ENCODE results near the gene ZBTB46.

ZBTB46 gene

DNA sequence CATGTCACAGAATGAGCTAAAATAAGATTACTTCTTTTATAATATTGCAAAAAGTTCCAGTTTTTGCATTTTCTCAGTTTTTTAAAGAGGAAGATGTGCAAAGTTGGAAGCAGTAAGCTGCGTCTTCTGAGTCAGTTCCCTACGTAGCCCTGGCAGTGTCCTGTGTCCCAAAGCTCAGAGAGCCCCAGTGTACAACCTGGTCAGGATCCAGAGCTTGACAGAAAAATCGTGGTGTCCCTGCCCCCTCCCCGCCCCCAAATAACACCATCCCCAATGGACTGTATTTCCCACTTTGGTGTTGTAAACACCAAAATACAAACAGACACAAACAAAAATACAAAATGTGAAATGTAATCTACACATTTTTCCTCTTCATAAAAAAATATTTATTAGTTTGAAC, 86.9 kb downstream of the ZBTB46 start:
- DNase-seq: no peak

DNA sequence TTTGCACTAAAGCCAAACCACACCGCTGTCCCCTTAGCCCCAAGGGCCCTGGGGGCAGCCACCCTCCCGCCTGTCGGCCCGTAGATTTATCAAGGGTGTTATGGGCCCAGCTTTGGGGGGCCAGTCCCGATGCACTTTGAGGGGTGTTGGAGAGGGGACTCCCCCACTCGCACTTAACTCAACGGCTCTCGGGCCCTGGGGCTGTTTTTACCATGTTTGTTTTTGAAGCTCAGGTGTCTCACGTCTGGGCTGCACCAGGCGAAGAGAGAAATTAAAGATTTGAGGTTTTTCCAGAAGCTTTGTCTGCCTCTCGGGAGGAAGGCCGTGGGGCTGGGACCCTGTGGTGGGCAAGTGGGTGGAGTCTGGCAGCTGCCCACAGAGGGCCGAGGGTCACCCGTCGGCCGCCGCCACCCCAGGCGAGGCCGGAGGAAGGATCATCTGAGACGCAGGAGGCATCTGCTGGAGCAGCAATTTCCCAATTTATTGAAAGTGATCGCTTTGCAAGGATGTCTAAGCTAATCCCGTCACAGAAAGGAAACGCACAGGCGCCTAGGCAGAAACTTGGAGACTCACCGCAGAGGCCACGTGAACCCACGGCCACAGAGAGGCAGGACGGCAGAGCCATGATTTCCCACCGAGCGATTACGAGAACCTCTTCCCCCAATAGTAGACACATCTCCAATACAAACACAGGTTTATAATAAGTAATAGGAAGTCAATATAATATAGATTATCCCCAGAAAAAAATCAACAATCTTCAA, 87.7 kb downstream of the ZBTB46 start:
- DNase-seq: no peak

DNA sequence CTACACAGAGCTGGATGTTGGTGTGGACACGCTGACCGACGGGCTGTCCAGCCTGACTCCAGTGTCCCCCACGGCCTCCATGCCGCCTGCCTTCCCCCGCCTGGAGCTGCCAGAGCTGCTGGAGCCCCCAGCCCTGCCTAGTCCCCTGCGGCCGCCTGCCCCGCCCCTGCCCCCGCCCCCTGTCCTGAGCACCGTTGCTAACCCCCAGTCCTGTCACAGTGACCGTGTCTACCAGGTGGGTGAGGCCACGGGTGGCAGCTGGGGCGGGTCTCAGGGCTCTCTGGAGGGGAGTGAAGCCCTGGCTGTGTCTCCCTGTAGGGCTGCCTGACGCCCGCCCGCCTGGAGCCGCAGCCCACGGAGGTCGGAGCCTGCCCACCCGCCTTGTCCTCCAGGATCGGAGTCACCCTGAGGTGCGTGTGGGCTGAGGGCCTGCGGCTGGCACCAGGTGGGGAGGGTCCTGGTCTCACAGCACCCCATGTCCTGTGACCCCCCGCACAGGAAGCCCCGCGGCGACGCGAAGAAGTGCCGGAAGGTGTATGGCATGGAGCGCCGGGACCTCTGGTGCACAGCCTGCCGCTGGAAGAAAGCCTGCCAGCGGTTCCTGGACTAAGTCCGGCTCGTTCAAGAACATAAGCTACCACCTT, 88.6 kb downstream of the ZBTB46 start:
- DNase-seq: no peak

DNA sequence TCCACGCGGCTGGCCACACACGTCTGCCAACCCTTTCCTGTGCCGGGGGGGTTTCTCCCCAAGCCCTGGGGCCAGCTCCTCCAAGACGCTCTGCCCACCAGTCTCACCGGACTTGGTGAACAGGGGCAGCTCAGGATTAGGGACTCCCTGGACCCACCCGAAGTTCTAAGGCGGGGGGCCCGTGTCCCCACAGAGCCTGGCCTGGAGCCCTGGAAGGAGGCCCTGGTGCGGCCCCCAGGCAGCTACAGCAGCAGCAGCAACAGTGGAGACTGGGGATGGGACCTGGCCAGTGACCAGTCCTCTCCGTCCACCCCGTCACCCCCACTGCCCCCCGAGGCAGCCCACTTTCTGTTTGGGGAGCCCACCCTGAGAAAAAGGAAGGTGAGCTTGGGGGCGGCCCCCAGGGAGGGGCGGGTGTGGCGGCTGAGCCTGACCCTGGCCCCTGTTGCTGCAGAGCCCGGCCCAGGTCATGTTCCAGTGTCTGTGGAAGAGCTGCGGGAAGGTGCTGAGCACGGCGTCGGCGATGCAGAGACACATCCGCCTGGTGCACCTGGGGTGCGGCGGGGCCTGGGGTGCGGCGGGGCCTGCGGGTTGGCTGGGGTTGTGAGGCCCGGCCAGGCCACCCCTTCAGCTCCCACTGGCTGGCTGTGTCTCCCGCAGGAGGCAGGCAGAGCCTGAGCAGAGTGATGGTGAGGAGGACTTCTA, 89.2 kb downstream of the ZBTB46 start:
- no peak for DNase-seq

DNA sequence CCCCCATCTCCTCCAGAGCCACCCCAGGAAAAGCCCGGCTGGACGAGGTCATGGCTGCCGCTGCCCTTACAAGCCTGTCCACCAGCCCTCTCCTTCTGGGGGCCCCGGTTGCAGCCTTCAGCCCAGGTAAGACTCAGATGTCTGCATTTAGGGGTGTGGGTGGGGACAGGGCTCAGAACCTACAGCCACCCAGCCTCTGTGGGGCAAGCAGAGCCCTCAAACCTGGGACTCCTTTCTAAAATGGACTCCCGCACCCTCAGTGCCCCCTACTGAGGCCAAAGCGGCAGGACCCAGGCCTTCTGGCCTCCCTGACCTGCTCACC, 89.7 kb downstream of the ZBTB46 start:
- DNase-seq: no peak

DNA sequence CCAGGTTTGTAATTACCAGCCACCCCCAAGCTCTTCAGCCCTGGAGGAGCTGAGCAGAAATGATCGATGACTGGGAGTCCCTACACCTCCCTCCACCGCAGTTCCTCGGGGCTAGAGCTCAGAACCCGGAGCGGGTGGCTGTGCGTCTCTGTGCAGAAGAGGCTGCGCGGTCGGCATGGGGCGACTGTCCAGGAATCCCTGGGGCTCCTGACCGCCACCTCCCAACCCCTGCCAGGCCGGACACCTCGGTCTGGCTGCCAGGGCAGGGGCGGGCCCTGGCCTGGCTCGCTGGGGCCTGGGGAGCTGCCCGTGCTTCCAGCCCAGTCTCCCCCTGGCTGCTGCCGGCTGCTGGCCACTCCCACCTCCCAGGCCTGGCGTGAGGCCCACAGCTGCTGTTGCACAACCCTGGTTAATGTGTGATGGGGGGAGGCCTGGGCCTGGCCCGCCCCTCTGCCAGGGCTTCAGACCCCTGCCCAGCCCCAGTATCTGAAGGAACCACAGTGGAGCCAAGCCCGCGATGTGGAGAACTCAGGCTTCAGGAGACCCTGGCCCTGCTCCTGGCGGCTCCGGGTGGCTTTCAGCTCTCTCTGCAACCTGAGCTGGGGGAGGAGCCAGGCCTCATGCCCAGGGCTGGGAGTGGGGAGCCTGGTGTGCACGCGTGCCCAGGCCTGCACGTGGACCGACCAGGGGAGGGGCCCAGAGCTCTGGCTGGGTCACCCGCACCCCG, 90.3 kb downstream of the ZBTB46 start:
- DNase-seq: peak; percentile 83

DNA sequence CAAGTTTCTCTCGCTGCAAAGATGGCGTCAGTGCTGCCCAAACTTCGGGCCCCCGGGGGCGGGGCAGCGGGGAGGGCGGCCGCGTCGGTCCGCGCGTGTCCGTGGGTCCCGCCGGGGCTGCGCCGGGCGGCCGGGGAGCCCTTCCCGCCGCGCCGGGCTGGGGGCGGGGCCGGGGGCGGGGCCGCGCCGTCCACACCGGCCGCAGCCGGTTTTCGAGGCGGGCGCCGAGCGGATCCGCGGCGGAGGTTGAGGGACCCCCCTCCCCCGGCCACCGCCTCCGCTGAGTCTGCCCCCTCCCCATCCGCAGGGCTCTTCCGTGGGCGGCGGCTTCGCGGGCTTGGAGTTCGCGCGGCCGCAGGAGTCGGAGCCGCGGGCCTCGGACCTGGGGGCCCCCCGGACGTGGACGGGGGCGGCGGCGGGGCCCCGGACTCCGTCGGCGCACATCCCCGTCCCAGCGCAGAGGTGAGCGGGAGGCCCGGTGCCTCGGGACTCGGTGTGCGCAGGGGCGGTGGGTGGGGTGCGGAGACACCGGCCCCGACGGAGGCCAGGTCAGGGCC, 90.9 kb downstream of the ZBTB46 start:
- peak; percentile 23 for DNase-seq

DNA sequence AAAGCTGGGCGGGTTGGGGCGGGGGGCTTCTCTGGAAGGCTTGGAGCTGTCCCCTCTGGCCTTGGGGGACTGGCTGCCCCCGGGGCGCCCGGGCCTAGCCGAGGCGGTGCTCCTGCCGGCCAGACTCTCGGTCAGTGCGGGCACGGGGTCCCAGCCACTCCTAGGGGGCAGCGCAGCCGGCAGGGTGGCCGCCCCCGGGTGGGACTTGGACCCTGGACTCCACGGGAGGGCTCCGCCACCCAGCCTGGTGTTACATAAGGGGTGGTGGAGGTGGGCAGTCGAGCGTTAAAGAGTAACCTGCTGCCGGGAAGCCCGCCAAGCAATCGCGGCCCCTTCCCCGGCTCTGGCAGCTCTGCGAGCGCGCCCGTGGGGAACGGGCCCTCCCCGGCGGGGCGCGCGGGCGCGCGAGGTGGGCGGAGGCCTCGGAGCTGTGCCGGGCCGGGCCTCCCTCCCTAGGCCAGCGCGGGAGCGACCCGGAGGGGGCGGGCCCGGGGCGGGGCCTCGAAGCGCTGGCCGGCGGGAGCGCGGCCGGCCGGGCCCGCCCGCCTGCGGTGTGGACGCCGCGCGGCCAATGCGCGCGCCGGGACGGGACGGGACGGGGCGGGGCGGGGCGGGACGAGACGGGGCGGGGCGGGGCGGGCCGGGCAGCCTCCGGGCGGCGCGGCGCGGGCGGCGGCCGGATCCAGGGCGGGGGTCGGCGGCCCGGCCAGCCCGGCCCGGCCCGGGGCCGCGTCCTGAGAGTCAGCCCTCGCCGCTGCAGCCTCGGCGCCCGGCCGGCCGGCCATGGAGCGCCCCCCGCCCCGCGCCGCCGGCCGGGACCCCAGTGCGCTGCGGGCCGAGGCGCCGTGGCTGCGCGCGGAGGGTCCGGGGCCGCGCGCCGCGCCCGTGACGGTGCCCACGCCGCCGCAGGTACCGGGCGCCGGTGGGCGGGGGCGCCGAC, 91.7 kb downstream of the ZBTB46 start, which contains the start of gene SLC2A4RG:
Gene SLC2A4RG, plus strand, starts transcription at position 647 of the 940 bp plus-strand sequence. Its CDS starts 137 bp downstream, at position 784.
- DNase-seq: peak; percentile 81

DNA sequence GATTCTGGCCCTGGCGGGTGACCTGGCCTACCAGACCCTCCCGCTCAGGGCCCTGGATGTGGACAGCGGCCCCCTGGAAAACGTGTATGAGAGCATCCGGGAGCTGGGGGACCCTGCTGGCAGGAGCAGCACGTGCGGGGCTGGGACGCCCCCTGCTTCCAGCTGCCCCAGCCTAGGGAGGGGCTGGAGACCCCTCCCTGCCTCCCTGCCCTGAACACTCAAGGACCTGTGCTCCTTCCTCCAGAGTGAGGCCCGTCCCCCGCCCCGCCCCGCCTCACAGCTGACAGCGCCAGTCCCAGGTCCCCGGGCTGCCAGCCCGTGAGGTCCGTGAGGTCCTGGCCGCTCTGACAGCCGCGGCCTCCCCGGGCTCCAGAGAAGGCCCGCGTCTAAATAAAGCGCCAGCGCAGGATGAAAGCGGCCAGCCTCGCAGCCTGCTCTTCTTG, 92.4 kb downstream of the ZBTB46 start:
- peak; percentile 50 for DNase-seq

DNA sequence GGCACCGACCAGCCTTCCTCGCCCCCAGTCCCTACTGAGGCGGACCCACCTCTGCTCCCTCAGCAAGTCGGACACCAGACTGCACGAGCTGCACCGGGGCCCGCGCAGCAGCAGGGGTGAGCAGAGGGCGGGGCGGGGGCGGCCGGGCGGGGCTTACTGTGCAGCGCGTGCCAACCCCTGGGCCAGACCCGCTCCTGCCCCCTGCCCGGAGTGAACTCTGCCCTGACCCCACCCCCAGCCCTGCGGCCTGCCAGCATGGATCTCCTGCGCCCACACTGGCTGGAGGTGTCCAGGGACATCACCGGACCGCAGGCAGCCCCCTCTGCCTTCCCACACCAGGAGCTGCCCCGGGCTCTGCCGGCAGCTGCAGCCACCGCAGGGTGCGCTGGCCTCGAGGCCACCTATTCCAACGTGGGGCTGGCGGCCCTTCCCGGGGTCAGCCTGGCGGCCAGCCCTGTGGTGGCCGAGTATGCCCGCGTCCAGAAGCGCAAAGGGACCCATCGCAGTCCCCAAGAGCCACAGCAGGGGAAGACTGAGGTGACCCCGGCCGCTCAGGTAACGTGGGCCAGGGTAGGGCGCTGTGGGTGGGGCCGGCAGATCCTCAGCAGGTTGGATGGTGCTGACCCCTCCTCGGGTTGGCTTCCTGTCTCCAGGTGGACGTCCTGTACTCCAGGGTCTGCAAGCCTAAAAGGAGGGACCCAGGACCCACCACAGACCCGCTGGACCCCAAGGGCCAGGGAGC, 92.9 kb downstream of the ZBTB46 start:
- peak; percentile 40 for DNase-seq

DNA sequence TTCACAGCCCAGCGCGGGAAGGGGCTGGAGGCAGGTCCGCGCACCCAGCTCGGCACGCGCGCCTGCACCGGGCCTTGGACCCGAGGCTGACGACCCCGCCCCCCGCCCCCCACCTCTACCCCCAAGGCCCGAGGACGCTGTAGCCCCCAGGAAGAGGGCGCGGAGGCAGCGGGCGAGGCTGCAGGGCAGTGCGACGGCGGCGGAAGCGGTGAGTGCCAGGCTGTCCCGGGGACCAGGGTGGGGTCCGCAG, 93.4 kb downstream of the ZBTB46 start:
- DNase-seq: no peak

DNA sequence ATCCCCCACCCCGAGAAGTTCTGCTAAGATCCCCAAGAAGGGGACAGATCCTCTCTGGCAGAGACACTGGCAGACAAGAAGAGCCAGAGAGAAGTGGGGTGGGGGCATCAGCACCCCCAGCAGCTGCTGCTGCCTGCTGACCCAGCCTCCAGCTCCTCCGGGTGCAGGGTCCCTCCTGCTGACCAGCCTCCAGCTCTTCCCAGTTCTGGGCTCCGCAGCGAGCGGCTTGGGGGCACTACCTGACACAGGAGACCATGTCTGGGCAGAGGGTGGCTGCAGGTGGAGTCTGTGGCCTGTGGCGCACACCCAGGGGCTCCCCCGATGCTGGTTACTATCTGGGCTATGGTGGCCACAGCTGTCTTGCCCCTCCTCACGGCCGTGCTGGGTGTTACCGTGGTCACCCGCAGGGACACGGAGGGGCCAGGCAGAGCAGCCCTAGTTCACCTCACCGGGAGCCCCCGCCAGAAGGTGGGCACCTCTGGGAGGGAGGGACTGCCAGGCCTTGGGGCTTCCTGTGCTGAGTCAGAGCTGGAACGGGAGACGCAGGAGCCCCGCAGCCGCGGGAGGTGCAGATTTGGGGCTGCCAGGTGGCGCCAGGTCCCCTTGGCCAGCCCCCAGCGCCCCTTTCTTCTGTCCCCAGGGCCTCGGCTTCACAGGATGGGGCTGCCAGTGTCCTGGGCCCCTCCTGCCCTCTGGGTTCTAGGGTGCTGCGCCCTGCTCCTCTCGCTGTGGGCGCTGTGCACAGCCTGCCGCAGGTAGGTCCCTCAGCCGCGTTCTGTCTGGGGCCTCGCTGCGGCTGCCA, 94.0 kb downstream of the ZBTB46 start:
- DNase-seq: peak; percentile 70

DNA sequence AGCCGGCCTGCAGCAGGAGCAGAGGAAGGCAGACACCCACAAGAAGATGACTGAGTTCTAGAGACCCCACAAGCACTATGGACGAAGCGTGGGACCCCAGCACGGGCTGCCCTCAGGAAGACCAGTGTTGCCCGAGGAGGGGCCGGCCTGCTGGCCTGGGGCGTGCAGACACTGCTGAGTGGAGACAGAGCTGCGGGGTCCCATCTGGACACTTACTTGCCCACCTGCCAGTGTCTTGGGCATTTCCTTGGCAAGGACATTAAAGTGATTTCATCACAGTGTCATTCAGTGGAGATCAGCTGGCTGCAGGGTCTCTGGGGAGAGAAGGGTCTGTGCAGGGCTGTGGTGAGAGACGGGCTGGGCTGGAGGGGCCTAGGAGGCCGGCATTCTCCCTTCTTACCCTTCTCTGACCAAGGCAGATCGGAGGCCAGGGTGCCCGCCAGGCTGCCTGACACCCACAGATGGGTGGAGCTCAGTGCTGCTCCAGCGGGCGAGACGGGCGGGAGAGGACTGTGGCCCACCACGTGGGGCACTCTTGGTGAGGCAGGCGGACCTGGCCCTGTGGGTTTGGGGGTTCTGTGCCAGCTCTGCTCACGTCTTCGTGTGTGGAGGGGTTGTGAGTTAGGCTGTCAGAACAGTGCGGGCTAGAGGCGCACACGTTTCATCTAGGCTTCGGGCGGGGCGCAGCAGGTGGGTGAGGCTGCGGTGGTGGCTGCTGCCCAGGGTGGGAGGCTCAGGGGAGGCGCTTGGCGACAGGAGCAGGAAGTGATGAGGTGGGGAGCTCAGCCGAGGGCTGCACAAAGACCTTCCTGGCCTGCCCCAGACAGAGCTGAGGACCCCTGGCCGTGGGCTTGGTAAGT, 95.0 kb downstream of the ZBTB46 start, which contains the start of gene LIME1:
Gene LIME1, plus strand, starts transcription at position 806 of the 860 bp plus-strand sequence. CDS start 886 bp downstream, outside the sequence.
- DNase-seq: no peak

DNA sequence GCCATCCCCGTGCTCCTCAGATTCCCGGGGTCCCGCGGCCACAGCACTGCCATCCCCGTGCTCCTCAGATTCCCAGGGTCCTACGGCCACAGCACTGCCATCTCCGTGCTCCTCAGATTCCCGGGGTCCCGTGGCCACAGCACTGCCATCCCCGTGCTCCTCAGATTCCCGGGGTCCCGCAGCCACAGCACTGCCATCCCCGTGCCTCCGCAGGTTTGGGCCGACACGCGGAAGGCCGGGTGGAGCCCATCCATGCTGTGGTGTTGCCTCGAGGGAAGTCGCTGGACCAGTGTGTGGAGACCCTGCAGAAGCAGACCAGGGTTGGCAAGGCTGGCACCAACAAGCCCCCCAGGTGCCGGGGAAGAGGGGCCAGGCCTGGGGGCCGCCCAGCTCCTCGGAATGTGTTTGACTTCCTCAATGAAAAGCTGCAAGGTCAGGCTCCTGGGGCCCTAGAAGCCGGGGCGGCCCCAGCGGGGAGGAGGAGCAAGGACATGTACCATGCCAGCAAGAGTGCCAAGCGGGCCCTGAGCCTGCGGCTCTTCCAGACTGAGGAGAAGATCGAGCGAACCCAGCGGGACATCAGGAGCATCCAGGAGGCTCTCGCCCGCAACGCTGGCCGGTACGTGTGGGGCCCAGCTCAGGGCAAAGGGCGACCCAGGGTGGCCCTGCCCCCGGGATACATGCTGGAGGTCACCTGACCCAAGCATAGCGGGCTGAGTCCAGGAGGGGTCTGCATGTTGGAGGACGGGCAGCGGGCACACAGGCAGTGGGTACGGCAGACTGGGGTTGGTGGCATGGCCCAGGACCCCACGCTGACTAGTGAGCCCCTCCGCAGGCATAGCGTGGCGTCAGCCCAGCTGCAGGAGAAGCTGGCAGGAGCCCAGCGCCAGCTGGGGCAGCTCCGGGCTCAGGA, 95.9 kb downstream of the ZBTB46 start:
- DNase-seq: no peak

DNA sequence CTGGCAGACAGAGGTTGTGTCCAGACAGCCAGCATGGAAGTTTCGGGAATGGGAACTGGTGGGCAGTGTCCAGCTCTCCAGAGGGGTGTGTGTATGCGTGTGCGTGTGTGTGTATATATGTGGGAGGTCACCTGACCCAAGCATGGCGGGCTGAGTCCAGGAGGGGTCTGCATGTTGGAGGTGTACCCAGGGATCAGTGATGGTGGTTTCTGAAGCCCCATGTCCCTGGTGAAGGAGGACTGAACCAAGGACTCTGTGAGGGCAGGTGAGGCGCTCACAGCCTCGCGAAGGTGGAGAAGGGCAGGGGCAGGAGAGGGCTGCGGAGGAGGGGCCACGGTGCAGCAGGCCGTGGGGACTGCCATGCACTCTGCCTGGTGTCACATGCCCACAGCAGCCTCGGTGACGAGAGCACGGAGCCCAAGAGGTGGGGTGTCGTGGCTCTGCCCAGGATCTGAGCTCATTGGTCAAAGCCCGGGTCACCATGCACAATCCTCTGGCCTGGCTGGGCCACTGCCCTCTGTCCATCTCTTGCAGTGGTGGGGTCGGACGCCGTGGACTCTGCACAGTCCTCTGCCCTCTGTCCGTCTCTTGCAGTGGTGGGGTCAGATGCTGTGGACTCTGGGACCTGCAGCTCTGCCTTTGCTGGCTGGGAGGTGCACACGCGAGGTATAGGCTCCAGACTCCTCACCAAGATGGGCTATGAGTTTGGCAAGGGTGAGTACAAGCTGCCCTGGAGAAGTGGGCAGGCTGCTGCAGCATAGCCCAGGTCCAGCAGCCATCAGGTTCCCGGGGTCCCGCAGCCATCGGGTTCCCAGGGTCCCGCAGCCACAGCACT, 96.7 kb downstream of the ZBTB46 start:
- no peak for DNase-seq

DNA sequence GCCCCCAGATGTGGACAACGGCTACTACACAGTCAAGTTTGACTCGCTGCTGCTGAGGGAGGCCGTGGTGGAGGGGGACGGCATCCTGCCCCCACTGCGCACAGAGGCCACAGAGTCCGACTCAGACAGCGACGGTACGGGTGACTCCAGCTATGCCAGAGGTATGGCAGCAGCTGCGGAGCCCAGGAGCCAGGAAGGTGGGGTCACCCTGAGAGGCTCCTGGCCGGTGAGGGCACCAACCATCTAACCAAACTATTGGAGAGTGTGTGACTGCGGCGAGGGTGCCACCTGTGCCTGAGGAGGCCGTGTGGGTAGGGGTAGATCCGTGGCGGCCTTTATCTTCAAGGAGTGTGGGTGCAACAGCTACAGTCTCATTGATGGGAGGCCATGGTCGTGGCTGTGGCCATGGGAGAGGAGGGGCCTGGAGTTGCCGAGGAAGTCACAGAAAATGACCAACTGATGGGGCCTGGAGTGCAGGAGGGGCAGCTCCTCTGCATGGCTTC, 97.4 kb downstream of the ZBTB46 start:
- DNase-seq: no peak

DNA sequence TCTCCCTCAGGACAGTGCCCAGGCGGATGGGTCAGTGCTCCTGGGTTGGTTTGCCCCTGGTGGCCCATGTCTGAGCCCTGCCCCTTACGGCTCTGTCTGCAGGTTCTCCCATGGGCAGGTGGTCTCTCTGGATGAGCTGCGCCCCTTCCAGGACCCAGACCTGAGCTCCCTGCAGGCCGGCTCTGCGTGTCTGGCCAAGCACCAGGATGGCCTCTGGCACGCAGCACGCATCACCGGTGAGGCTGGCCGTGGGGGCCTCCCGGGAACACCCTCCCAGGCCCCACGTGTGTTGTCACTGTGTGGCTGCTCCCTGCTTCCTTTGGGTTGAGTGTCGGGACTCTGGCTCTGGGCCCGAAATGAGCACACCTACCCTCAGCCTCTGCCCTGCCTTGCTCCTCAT, 97.9 kb downstream of the ZBTB46 start:
- DNase-seq: no peak
